DND-41 (cell line): ENCODE results near the gene RAN.

Experiments used
- ATAC-seq: fragments of 200-7000 bp; cut with Tn5 transposase; 3 replicates; pipeline ENCODE4 v1.9.1; 2021; ENCODE audit warnings: low read depth; ENCODE audit not compliant: insufficient read depth
- DNase-seq: peaks from one replicate; pipeline ENCODE4 v3.0.0-alpha.2; 2020
- H2AFZ ChIP-seq: 2 replicates; pipeline ENCODE4 v1.6.0; 2012; ENCODE audit warnings: low read depth, low read length
- H3K27ac ChIP-seq: 2 replicates; pipeline ENCODE4 v1.5.1; 2012; ENCODE audit warnings: low read length, inconsistent platforms
- H3K27me3 ChIP-seq: fragments of 200-600 bp; sonication (generic); 2 replicates; pipeline ENCODE4 v1.6.0; 2012; ENCODE audit warnings: low read length, mild to moderate bottlenecking, inconsistent platforms; ENCODE audit not compliant: insufficient read depth, poor library complexity
- H3K36me3 ChIP-seq: 2 replicates; pipeline ENCODE4 v1.5.1; 2012; ENCODE audit warnings: low read length, inconsistent platforms; ENCODE audit not compliant: insufficient read depth
- H3K4me1 ChIP-seq: 2 replicates; pipeline ENCODE4 v1.5.1; 2012; ENCODE audit warnings: mild to moderate bottlenecking, low read length; ENCODE audit not compliant: insufficient read depth
- H3K4me2 ChIP-seq: 2 replicates; pipeline ENCODE4 v1.6.0; 2012; ENCODE audit warnings: mild to moderate bottlenecking, moderate library complexity, low read length, inconsistent platforms; ENCODE audit not compliant: insufficient read depth
- H3K4me3 ChIP-seq, 2 experiments: fragments of 200-600 bp in 1 of 2; shearing (Covaris generic) in 1 of 2; 2 replicates each; pipeline ENCODE4 v1.5.1; 2012 to 2016; ENCODE audit warnings: inconsistent platforms in 2 of 2, low read length in 2 of 2, mild to moderate bottlenecking in 2 of 2, low read depth in 1 of 2, moderate library complexity in 1 of 2
- H3K79me2 ChIP-seq: 2 replicates; pipeline ENCODE4 v1.6.0; 2012; ENCODE audit warnings: low read length, inconsistent platforms; ENCODE audit not compliant: insufficient read depth
- H3K9ac ChIP-seq: 2 replicates; pipeline ENCODE4 v1.6.0; 2012; ENCODE audit warnings: low read depth, mild to moderate bottlenecking, inconsistent platforms, low read length, moderate library complexity
- H3K9me3 ChIP-seq: 2 replicates; pipeline ENCODE4 v1.5.1; 2012; ENCODE audit warnings: low read length, moderate library complexity, mild to moderate bottlenecking, inconsistent platforms; ENCODE audit not compliant: insufficient read depth, severe bottlenecking
- H4K20me1 ChIP-seq: 2 replicates; pipeline ENCODE4 v1.6.0; 2012; ENCODE audit warnings: low read length; ENCODE audit not compliant: insufficient read depth
- CTCF ChIP-seq: IDR thresholded peaks from 2 replicates; pipeline ENCODE4 v1.5.1; 2012; ENCODE audit warnings: borderline replicate concordance, low read length, moderate library complexity, mild to moderate bottlenecking; ENCODE audit not compliant: poor library complexity, severe bottlenecking; ENCODE audit errors: extremely low read depth
- EZH2 ChIP-seq: IDR thresholded peaks from 3 replicates; pipeline ENCODE4 v1.6.1; 2012; ENCODE audit warnings: borderline replicate concordance, low read depth, mild to moderate bottlenecking, moderate library complexity, low read length, inconsistent platforms; ENCODE audit not compliant: severe bottlenecking

Gene RAN

GRCh38 chr12:130925666-130926015, 53.8 kb downstream of the RAN start:
- H3K9me3 ChIP-seq = no peaks in the 10 kb centered on the region

More at GRCh38 chr12:130925666-130926015, 53.8 kb downstream of the RAN start:
- H3K9ac ChIP-seq = no peak overlapping the region
- H3K4me3 ChIP-seq = no peak overlapping the region
- H3K4me1 ChIP-seq = no peaks in the 10 kb centered on the region
- ATAC-seq (no peak), DNase-seq (no peak)
- TF ChIP-seq CTCF = no peak
- TF ChIP-seq EZH2 = no peak
- H3K4me2 ChIP-seq = no peak overlapping the region
- no peak overlapping the region for H2AFZ ChIP-seq
- H3K36me3 ChIP-seq = no peaks in the 10 kb centered on the region
- no peaks in the 10 kb centered on the region for H3K79me2 ChIP-seq
- no peaks in the 10 kb centered on the region for H4K20me1 ChIP-seq
- H3K27ac ChIP-seq = no peak overlapping the region
- peaks cover 11% of the 10 kb centered on the region for H3K27me3 ChIP-seq
